GM12892 (cell line): ENCODE results near the gene KCNA2. TPM values are rescaled to one million over a fixed set of nuclear protein-coding genes. Genes with fewer than 3 reads are reported as not detected.

Source experiments
- DNase-seq: peaks from one replicate; pipeline ENCODE4 v3.0.0; 2011; ENCODE audit not compliant: insufficient read length
- FAIRE-seq: peaks from 2 replicates; lab custom pipeline; 2011; peaks lifted over from hg19 to GRCh38; lab: Jason Lieb, UNC
- POLR2A ChIP-seq: IDR thresholded peaks from 2 replicates; pipeline ENCODE4 v1.6.1; 2011; ENCODE audit warnings: low read depth, low read length, control low read depth
- POLR2AphosphoS5 ChIP-seq: IDR thresholded peaks from 2 replicates; pipeline ENCODE4 v1.6.1; 2011; ENCODE audit warnings: low read depth, low read length, control low read depth
- TAF1 ChIP-seq: IDR thresholded peaks from 2 replicates; pipeline ENCODE4 v1.6.1; 2011; ENCODE audit warnings: low read depth, mild to moderate bottlenecking, control low read depth, low read length, borderline replicate concordance
- polyA plus RNA-seq: library from polyadenylated mRNA; unstranded; fragments of >200 nt; gene quantifications from one replicate; pipeline ENCODE4 v1.2.1, GENCODE V29; 2012; ENCODE audit warnings: missing spikeins, inconsistent platforms; ENCODE audit not compliant: missing spikeins

The KCNA2 gene
- 0.02 TPM for polyA plus RNA-seq

GRCh38 chr1:110605901-110606656 is at the start of gene KCNA2:
TSS of gene KCNA2 (minus strand) at chr1:110606358. CDS start at chr1:110604782, 1,576 bp downstream.
- TF ChIP-seq POLR2A (no peak), TAF1 (no peak), POLR2AphosphoS5 (no peak)
- no peak for FAIRE-seq
- DNase-seq, result no peak

- TF ChIP-seq POLR2A (no peak), TAF1 (no peak), POLR2AphosphoS5 (no peak)
- FAIRE-seq (no peak), DNase-seq (no peak)
These were observed 44.5 kb upstream of the KCNA2 start for GRCh38 chr1:110650609-110651008.

- TF ChIP-seq POLR2AphosphoS5 (no peak), TAF1 (no peak), POLR2A (no peak)
- FAIRE-seq (no peak), DNase-seq (no peak)
These were observed 42.3 kb upstream of the KCNA2 start for GRCh38 chr1:110648417-110648816.

- FAIRE-seq, result peak; percentile 80
- TF ChIP-seq POLR2A (no peak), TAF1 (no peak), POLR2AphosphoS5 (no peak)
- DNase-seq, result no peak
These were observed 41.2 kb upstream of the KCNA2 start for GRCh38 chr1:110647254-110647891.

- no peak for DNase-seq
- TF ChIP-seq TAF1, result no peak
- no peak for TF ChIP-seq POLR2AphosphoS5
- FAIRE-seq, result no peak
These were observed 39.9 kb upstream of the KCNA2 start for GRCh38 chr1:110645821-110646735.

- DNase-seq (no peak), FAIRE-seq (no peak)
- no peak for TF ChIP-seq POLR2AphosphoS5
- TF ChIP-seq TAF1, result no peak
- no peak for TF ChIP-seq POLR2A
These were observed 39.1 kb upstream of the KCNA2 start for GRCh38 chr1:110645211-110645610.

- TF ChIP-seq POLR2AphosphoS5 (no peak), POLR2A (no peak), TAF1 (no peak)
- DNase-seq (no peak), FAIRE-seq (peak; percentile 53)
These were observed 37.8 kb upstream of the KCNA2 start for GRCh38 chr1:110643879-110644472.

GRCh38 chr1:110639724-110640386 is 33.7 kb upstream of the KCNA2 start:
- DNase-seq (no peak), FAIRE-seq (no peak)
- TF ChIP-seq TAF1, result no peak
- TF ChIP-seq POLR2AphosphoS5, result no peak
- TF ChIP-seq POLR2A, result no peak

GRCh38 chr1:110638556-110638955 is 32.4 kb upstream of the KCNA2 start:
- TF ChIP-seq TAF1 (no peak), POLR2A (no peak), POLR2AphosphoS5 (no peak)
- FAIRE-seq, result no peak
- DNase-seq, result no peak

GRCh38 chr1:110638058-110638457 is 31.9 kb upstream of the KCNA2 start:
- no peak for FAIRE-seq
- TF ChIP-seq POLR2AphosphoS5, result no peak
- TF ChIP-seq TAF1, result no peak
- no peak for TF ChIP-seq POLR2A
- DNase-seq, result no peak
